B cell (primary cell): ENCODE results near the gene RCAN1.

Experiments
- EZH2 ChIP-seq: IDR thresholded peaks from 2 replicates; pipeline ENCODE4 v1.6.1; 2012; ENCODE audit warnings: borderline replicate concordance, low read depth, mild to moderate bottlenecking, moderate library complexity, low read length; ENCODE audit not compliant: insufficient read depth, poor library complexity, severe bottlenecking
- TF ChIP-seq, protein P1 (sequence below): fragments of 200-600 bp; IDR thresholded peaks from one replicate; pipeline ENCODE4 v1.8.0; 2022; ENCODE audit warnings: antibody characterized with exemption, mild to moderate bottlenecking

DNA sequence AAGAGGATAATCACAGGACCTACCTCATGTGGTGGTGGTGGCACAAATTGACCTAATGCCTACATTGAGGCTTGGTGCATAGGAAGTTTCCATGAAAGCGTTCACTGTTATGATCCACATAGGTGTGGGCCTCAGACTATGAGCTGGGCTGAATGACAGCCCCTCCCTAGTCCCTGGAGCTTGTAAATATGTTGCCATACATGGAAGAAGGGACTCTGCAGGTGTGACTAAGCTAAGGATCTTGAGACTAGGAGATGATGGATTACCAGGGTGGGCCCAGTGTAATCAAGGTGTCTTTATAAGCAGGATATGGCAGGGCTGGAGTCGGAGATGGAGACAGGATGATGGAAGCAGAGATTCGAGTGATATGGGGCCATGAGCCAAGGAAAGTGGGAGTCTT lies 71.9 kb downstream of the RCAN1 start:
- TF ChIP-seq, protein P1, sequence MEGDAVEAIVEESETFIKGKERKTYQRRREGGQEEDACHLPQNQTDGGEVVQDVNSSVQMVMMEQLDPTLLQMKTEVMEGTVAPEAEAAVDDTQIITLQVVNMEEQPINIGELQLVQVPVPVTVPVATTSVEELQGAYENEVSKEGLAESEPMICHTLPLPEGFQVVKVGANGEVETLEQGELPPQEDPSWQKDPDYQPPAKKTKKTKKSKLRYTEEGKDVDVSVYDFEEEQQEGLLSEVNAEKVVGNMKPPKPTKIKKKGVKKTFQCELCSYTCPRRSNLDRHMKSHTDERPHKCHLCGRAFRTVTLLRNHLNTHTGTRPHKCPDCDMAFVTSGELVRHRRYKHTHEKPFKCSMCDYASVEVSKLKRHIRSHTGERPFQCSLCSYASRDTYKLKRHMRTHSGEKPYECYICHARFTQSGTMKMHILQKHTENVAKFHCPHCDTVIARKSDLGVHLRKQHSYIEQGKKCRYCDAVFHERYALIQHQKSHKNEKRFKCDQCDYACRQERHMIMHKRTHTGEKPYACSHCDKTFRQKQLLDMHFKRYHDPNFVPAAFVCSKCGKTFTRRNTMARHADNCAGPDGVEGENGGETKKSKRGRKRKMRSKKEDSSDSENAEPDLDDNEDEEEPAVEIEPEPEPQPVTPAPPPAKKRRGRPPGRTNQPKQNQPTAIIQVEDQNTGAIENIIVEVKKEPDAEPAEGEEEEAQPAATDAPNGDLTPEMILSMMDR, result no peak
- no peak for TF ChIP-seq EZH2
